HepG2 (cell line): Measurements from ENCODE around the gene NVL. TPM values are rescaled to one million over a fixed set of nuclear protein-coding genes. Genes with fewer than 3 reads are reported as not detected.

Experiments
- CEBPB ChIP-seq: IDR thresholded peaks from 2 replicates; pipeline ENCODE4 v1.6.1; 2011; ENCODE audit warnings: low read depth, low read length, improper control_type of control experiment, borderline replicate concordance
- CENPBD1 ChIP-seq: sonication (generic); formaldehyde crosslinking; IDR thresholded peaks from 2 replicates; pipeline ENCODE4 v1.8.0; 2022; ENCODE audit warnings: missing genetic modification reagents, low read depth, mild to moderate bottlenecking, borderline replicate concordance
- E2F1 ChIP-seq: sonication (generic); formaldehyde crosslinking; IDR thresholded peaks from 2 replicates; pipeline ENCODE4 v1.5.0; 2020; ENCODE audit warnings: missing genetic modification reagents
- HNRNPL ChIP-seq: fragments of 200-400 bp; formaldehyde crosslinking; IDR thresholded peaks from 2 replicates; pipeline ENCODE4 v1.6.1; 2017; ENCODE audit warnings: mild to moderate bottlenecking, low read depth, low read length
- KLF11 ChIP-seq: IDR thresholded peaks from 2 replicates; pipeline ENCODE4 v1.6.1; 2016; ENCODE audit warnings: missing compliant biosample characterization
- MTF2 ChIP-seq: sonication (generic); formaldehyde crosslinking; IDR thresholded peaks from 2 replicates; pipeline ENCODE4 v1.5.0; 2020; ENCODE audit warnings: missing genetic modification reagents, borderline replicate concordance
- NFRKB ChIP-seq: fragments of 450-650 bp; IDR thresholded peaks from 2 replicates; pipeline ENCODE4 v1.6.1; 2017
- RXRB ChIP-seq: IDR thresholded peaks from 2 replicates; pipeline ENCODE4 v1.6.1; 2016; ENCODE audit warnings: borderline replicate concordance, missing genetic modification reagents, missing compliant biosample characterization
- TBX2 ChIP-seq: sonication (generic); formaldehyde crosslinking; IDR thresholded peaks from 2 replicates; pipeline ENCODE4 v1.5.0; 2020; ENCODE audit warnings: missing genetic modification reagents, mild to moderate bottlenecking, borderline replicate concordance
- UBTF ChIP-seq: sonication (generic); formaldehyde crosslinking; IDR thresholded peaks from 2 replicates; pipeline ENCODE4 v1.4.0; 2020; ENCODE audit warnings: mild to moderate bottlenecking, missing genetic modification reagents
- USF2 ChIP-seq, 2 experiments: sonication (generic) in 1 of 2; formaldehyde crosslinking in 1 of 2; IDR thresholded peaks; 2 replicates each; pipeline versions ENCODE4 v1.5.1 to v1.6.1; 2011 to 2020; ENCODE audit warnings: borderline replicate concordance in 1 of 2, low read depth in 1 of 2, low read length in 1 of 2, mild to moderate bottlenecking in 1 of 2, missing genetic modification reagents in 1 of 2, moderate library complexity in 1 of 2
- YEATS4 ChIP-seq: sonication (generic); formaldehyde crosslinking; IDR thresholded peaks from 2 replicates; pipeline ENCODE4 v1.4.0; 2020; ENCODE audit warnings: missing genetic modification reagents, borderline replicate concordance
- ZFP91 ChIP-seq: sonication (generic); formaldehyde crosslinking; IDR thresholded peaks from 2 replicates; pipeline ENCODE4 v1.9.0; 2022; ENCODE audit warnings: missing genetic modification reagents, mild to moderate bottlenecking, borderline replicate concordance
- ZMAT3 ChIP-seq: sonication (generic); formaldehyde crosslinking; conservative IDR thresholded peaks from 2 replicates; pipeline ENCODE4 v1.7.0; 2021; ENCODE audit warnings: missing genetic modification reagents
- ZNF18 ChIP-seq: sonication (generic); formaldehyde crosslinking; IDR thresholded peaks from 2 replicates; pipeline ENCODE4 v1.8.0; 2022; ENCODE audit warnings: mild to moderate bottlenecking, missing genetic modification reagents; ENCODE audit not compliant: insufficient replicate concordance
- ZNF564 ChIP-seq: sonication (generic); formaldehyde crosslinking; IDR thresholded peaks from 2 replicates; pipeline ENCODE4 v1.8.1; 2023; ENCODE audit warnings: mild to moderate bottlenecking, missing genetic modification reagents
- ZNF619 ChIP-seq: sonication (generic); formaldehyde crosslinking; IDR thresholded peaks from 2 replicates; pipeline ENCODE4 v1.4.0; 2020; ENCODE audit warnings: mild to moderate bottlenecking, missing genetic modification reagents
- polyA plus RNA-seq, 8 experiments: library from polyadenylated mRNA; depleted of rRNA in 3 of 8; stranded (reverse) in 7 of 8; unstranded in 1 of 8; fragments of >200 nt; fragmentation: Illumina TruSeq in 4 of 8; extraction: Trizol in 4 of 8; gene quantifications; 2 replicates each; pipeline versions ENCODE4 v1.2.1 to v1.2.3, GENCODE V29; 2011 to 2016; ENCODE audit warnings: low read depth in 4 of 8, missing spikeins in 1 of 8, mixed read lengths in 1 of 8; ENCODE audit not compliant: insufficient read depth in 1 of 8
- total RNA-seq, 5 experiments: library from RNA; depleted of rRNA; stranded (reverse); fragments of >200 nt; fragmentation: Illumina TruSeq; extraction: Trizol; gene quantifications; 2 replicates each; pipeline ENCODE4 v1.2.3, GENCODE V29; 2016; ENCODE audit warnings: low read depth in 1 of 5

The NVL gene
- total and polyA plus RNA-seq, 2 of the 13 experiments (the other 11 are each of a cell fraction or from before 2014, with no cell fraction given): 8.3 to 21.0 TPM

GRCh38 chr1:224356685-224357625 lies 27.0 kb upstream of the NVL start, which contains the start of gene CNIH4 (continued):
- TF ChIP-seq UBTF: peak; percentile 84
- peak; percentile 68; the same call in 1 of the 2 replicates for TF ChIP-seq MTF2 (CRISPR knock-in tag)
- no peak for TF ChIP-seq NFRKB
- TF ChIP-seq RXRB (CRISPR knock-in tag): no peak
- 0 out of 2 replicates have a peak, but pooled peaks have one; percentile 21 for TF ChIP-seq ZNF564 (CRISPR knock-in tag)
- TF ChIP-seq ZMAT3 (CRISPR knock-in tag): no peak; the same call in 1 of the 2 replicates
- no peak for TF ChIP-seq ZNF619 (CRISPR knock-in tag)
- TF ChIP-seq USF2 (IDR thresholded peaks at IDR 0.05; ENCODE audit: low read depth, low read length): no peak
- no peak for TF ChIP-seq USF2 (CRISPR knock-in tag; IDR thresholded peaks at IDR 0.05; ENCODE audit: borderline replicate concordance)
- TF ChIP-seq CENPBD1 (CRISPR knock-in tag): no peak
- TF ChIP-seq YEATS4 (CRISPR knock-in tag): peak; percentile 77
- no peak for TF ChIP-seq KLF11 (CRISPR knock-in tag)
- 0 out of 2 replicates have a peak, but pooled peaks have one; percentile 46 for TF ChIP-seq E2F1 (CRISPR knock-in tag)
- no peak for TF ChIP-seq HNRNPL
- TF ChIP-seq TBX2 (CRISPR knock-in tag): peak; percentile 74; the same call in 1 of the 2 replicates
- no peak for TF ChIP-seq ZNF18 (CRISPR knock-in tag)
- TF ChIP-seq ZFP91: peak; percentile 74; the same call in 1 of the 2 replicates
- no peak for TF ChIP-seq CEBPB
